ENCODE measurements around the gene ADAMTS18. TPM values are rescaled to one million over a fixed set of nuclear protein-coding genes. Genes with fewer than 3 reads are reported as not detected.

Gene ADAMTS18
- total and polyA plus RNA-seq, 2 donors (not counting 1 experiment from before 2014, with no cell fraction given), result not detected

DNA sequence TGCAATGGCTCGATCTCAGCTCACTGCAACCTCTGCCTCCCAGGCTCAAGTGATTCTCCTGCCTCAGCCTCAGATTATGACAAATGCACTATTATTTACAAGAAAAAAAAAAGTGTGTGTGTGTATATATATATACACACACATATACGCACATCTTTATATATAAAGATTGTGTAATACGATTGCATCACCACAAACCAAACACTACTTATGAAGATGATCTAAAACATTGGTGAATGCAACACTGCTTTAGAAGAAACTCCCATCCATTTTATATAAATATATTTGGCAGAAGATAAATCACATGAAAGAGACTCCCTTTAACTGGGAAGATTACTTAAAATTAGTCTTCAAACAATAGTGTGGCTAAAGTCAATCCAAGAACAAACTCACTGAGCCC, 138.9 kb downstream of the ADAMTS18 start:
- DNase-seq (ENCODE audit: low read depth in 2 of 2), result peak in 1 of 2 donors; percentile 78
- H3K4me1 ChIP-seq (ENCODE audit: control insufficient read depth, extremely low read depth, insufficient read depth, low read length), result peaks cover 6% of the 10 kb centered on the region
- TF ChIP-seq, protein P1, sequence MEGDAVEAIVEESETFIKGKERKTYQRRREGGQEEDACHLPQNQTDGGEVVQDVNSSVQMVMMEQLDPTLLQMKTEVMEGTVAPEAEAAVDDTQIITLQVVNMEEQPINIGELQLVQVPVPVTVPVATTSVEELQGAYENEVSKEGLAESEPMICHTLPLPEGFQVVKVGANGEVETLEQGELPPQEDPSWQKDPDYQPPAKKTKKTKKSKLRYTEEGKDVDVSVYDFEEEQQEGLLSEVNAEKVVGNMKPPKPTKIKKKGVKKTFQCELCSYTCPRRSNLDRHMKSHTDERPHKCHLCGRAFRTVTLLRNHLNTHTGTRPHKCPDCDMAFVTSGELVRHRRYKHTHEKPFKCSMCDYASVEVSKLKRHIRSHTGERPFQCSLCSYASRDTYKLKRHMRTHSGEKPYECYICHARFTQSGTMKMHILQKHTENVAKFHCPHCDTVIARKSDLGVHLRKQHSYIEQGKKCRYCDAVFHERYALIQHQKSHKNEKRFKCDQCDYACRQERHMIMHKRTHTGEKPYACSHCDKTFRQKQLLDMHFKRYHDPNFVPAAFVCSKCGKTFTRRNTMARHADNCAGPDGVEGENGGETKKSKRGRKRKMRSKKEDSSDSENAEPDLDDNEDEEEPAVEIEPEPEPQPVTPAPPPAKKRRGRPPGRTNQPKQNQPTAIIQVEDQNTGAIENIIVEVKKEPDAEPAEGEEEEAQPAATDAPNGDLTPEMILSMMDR (conservative IDR thresholded peaks at IDR 0.05 in 1 of 2, IDR thresholded peaks at IDR 0.05 in 1 of 2; ENCODE audit: low read depth in 1 of 2, low read length in 2 of 2), result no peak
- TF ChIP-seq EZH2 (IDR thresholded peaks at IDR 0.05; ENCODE audit: low read length, missing control alignments), result no peak

DNA sequence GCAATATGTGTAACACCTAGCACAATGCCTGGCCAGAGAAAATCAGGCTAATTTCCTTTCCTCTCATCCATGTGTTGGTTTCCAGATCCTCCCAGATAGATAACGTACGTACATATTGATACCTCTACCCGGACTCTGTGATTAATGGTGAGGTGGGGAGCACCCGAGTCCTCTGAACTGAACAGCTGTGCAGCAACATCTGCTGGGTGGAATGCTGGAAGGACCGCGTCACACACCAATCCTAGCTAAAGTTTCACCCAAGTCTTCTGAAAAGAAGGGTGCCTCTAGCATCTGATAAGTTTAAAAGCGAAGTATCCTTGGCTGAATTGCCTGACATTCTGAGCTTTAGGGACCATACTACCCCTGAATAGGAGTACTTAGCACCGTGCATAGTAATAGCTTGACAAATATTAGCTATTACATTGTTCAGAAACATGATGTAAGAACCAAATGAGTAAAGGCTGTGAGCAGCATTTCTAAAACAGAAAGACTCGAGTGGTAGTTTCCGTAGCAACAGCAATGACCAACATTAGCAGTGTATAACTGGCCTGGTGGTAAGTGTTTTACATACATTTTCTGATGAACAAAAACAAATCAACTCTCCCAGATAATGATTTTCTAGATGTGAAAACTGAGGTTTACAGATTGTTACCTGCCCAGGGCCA, 144.3 kb downstream of the ADAMTS18 start:
- Histone ChIP-seq H2AFZ (ENCODE audit: low read length) (no peak overlapping the region), H3K9me3 (ENCODE audit: control insufficient read depth, insufficient read depth, low read depth, low read length) (no peaks in the 10 kb centered on the region), H3K79me2 (ENCODE audit: control insufficient read depth, insufficient read depth, low read length) (no peaks in the 10 kb centered on the region), H3K4me1 (ENCODE audit: control insufficient read depth, extremely low read depth, insufficient read depth, low read length) (peaks cover 6% of the 10 kb centered on the region), H3K27me3 (ENCODE audit: control insufficient read depth, insufficient read depth, low read length) (no peaks in the 10 kb centered on the region), H3K4me2 (ENCODE audit: extremely low read depth, insufficient read depth, low read length) (no peak overlapping the region), H3K4me3 (replicated peaks in 1 of 4; ENCODE audit: control extremely low read depth in 1 of 4, insufficient read depth in 1 of 4, low read depth in 3 of 4, low read length in 4 of 4) (no peak overlapping the region), H3K9ac (ENCODE audit: insufficient read depth, low read length) (no peak overlapping the region), H3K27ac (ENCODE audit: insufficient read depth, low read length) (no peak overlapping the region), H3K36me3 (ENCODE audit: control insufficient read depth, insufficient read depth, low read length) (no peaks in the 10 kb centered on the region), H4K20me1 (ENCODE audit: control insufficient read depth, extremely low read depth, insufficient read depth, low read length) (no peaks in the 10 kb centered on the region)
- peak; percentile 69 to 80 for DNase-seq (ENCODE audit: low read depth in 2 of 2)
- TF ChIP-seq, protein P1 (conservative IDR thresholded peaks at IDR 0.05 in 1 of 2, IDR thresholded peaks at IDR 0.05 in 1 of 2; ENCODE audit: low read depth in 1 of 2, low read length in 2 of 2), result no peak
- no peak for TF ChIP-seq EZH2 (IDR thresholded peaks at IDR 0.05; ENCODE audit: low read length, missing control alignments)

More for the DNA sequence above, 138.9 kb downstream of the ADAMTS18 start:
- no peaks in the 10 kb centered on the region for H3K79me2 ChIP-seq (ENCODE audit: control insufficient read depth, insufficient read depth, low read length)
- no peak overlapping the region for H3K4me3 ChIP-seq (replicated peaks in 1 of 4; ENCODE audit: control extremely low read depth in 1 of 4, insufficient read depth in 1 of 4, low read depth in 3 of 4, low read length in 4 of 4)
- H4K20me1 ChIP-seq (ENCODE audit: control insufficient read depth, extremely low read depth, insufficient read depth, low read length), result no peaks in the 10 kb centered on the region
- no peaks in the 10 kb centered on the region for H3K9me3 ChIP-seq (ENCODE audit: control insufficient read depth, insufficient read depth, low read depth, low read length)
- no peak overlapping the region for H3K9ac ChIP-seq (ENCODE audit: insufficient read depth, low read length)
- H3K27me3 ChIP-seq (ENCODE audit: control insufficient read depth, insufficient read depth, low read length), result no peaks in the 10 kb centered on the region
- H3K36me3 ChIP-seq (ENCODE audit: control insufficient read depth, insufficient read depth, low read length), result no peaks in the 10 kb centered on the region
- no peak overlapping the region for H3K27ac ChIP-seq (ENCODE audit: insufficient read depth, low read length)
- H2AFZ ChIP-seq (ENCODE audit: low read length), result no peak overlapping the region
- H3K4me2 ChIP-seq (ENCODE audit: extremely low read depth, insufficient read depth, low read length), result no peak overlapping the region

DNA sequence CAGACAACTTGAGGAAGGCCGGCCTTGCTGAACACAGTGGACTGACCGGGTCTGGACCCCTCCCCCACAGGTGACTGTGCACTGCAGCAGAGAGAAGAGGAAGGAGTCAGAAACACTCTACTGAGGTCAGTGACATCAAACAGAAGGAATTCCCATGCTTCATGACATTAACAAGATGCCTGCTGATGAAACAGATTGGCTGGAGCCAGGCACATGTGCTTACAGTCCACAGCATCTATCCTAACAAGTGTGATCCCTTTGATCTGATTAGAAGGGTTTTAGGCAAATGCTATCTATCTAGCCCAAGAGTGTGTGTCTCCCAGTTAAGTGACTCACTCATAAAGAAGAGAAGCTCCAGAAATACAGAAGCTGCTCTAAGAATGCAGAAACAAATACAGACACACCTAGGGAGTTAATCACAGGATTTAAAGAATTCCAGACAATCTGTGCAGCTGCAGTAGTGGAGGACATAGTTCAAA, 145.5 kb downstream of the ADAMTS18 start:
- Histone ChIP-seq H2AFZ (ENCODE audit: low read length) (no peak overlapping the region), H3K4me2 (ENCODE audit: extremely low read depth, insufficient read depth, low read length) (no peak overlapping the region), H4K20me1 (ENCODE audit: control insufficient read depth, extremely low read depth, insufficient read depth, low read length) (no peaks in the 10 kb centered on the region), H3K9ac (ENCODE audit: insufficient read depth, low read length) (no peak overlapping the region), H3K27me3 (ENCODE audit: control insufficient read depth, insufficient read depth, low read length) (no peaks in the 10 kb centered on the region), H3K4me1 (ENCODE audit: control insufficient read depth, extremely low read depth, insufficient read depth, low read length) (peaks cover 6% of the 10 kb centered on the region), H3K79me2 (ENCODE audit: control insufficient read depth, insufficient read depth, low read length) (no peaks in the 10 kb centered on the region), H3K27ac (ENCODE audit: insufficient read depth, low read length) (no peak overlapping the region), H3K9me3 (ENCODE audit: control insufficient read depth, insufficient read depth, low read depth, low read length) (no peaks in the 10 kb centered on the region), H3K4me3 (replicated peaks in 1 of 4; ENCODE audit: control extremely low read depth in 1 of 4, insufficient read depth in 1 of 4, low read depth in 3 of 4, low read length in 4 of 4) (no peak overlapping the region), H3K36me3 (ENCODE audit: control insufficient read depth, insufficient read depth, low read length) (no peaks in the 10 kb centered on the region)
- peak; percentile 68 to 93 for DNase-seq (ENCODE audit: low read depth in 2 of 2)
- TF ChIP-seq, protein P1 (conservative IDR thresholded peaks at IDR 0.05 in 1 of 2, IDR thresholded peaks at IDR 0.05 in 1 of 2; ENCODE audit: low read depth in 1 of 2, low read length in 2 of 2), result no peak
